Adrenal gland (tissue), 12 donors: ENCODE data around the gene NELFB. TPM values are rescaled to one million over a fixed set of nuclear protein-coding genes. Genes with fewer than 3 reads are reported as not detected.

ENCODE experiments used
- DNase-seq, 7 donors: peaks; one replicate each; pipeline ENCODE4 v3.0.0-alpha.2; 2019 to 2020
- H3K27ac ChIP-seq, 5 donors: fragments of 200-600 bp; sonication (generic) in 4 of 5; 1 replicate in 3 of 5; 2 replicates in 2 of 5; pipeline versions ENCODE4 v1.5.1 to v1.8.0; 2016 to 2020; ENCODE audit warnings: mild to moderate bottlenecking in 1 of 5
- H3K27me3 ChIP-seq: fragments of 200-600 bp; 2 replicates; pipeline ENCODE4 v1.8.0; 2021
- H3K36me3 ChIP-seq, 2 donors: fragments of 200-600 bp; replicated peaks in 1 of 2; 1 replicate in 1 of 2; 2 replicates in 1 of 2; pipeline versions ENCODE4 v1.5.1 to v1.8.0; 2018 to 2022
- H3K4me1 ChIP-seq, 2 donors: fragments of 200-600 bp; replicated peaks in 1 of 2; 1 replicate in 1 of 2; 2 replicates in 1 of 2; pipeline versions ENCODE4 v1.5.1 to v1.8.0; 2018 to 2021
- H3K4me3 ChIP-seq, 4 donors: fragments of 200-600 bp; sonication (generic) in 3 of 4; one replicate each; pipeline ENCODE4 v1.5.1; 2016 to 2018
- H3K9me3 ChIP-seq, 3 donors: fragments of 200-600 bp; sonication (generic) in 1 of 3; replicated peaks in 1 of 3; 1 replicate in 2 of 3; 2 replicates in 1 of 3; pipeline versions ENCODE4 v1.5.1 to v1.8.0; 2016 to 2021
- CTCF ChIP-seq, 6 experiments: fragments of 450-650 bp in 4 of 6; fragments of 200-600 bp in 2 of 6; sonication (generic) in 1 of 6; IDR thresholded peaks; 1 replicate in 5 of 6; 2 replicates in 1 of 6; pipeline versions ENCODE4 v1.5.1 to v1.8.0; 2016 to 2021; ENCODE audit warnings: antibody characterized with exemption in 6 of 6, mild to moderate bottlenecking in 2 of 6, moderate library complexity in 1 of 6
- POLR2A ChIP-seq, 2 donors: fragments of 450-650 bp; IDR thresholded peaks; one replicate each; pipeline ENCODE4 v1.6.1; 2017; ENCODE audit warnings: antibody characterized with exemption in 2 of 2, mild to moderate bottlenecking in 2 of 2, moderate library complexity in 1 of 2
- WGBS, 4 donors: extraction: QIAGEN DNeasy Blood & Tissue Kit in 2 of 4; methylation state at CpG; one replicate each; pipeline versions ENCODE4 v1.1.5 to v1.1.7; 2013 to 2017; 5-methylcytosine and 5-hydroxymethylcytosine counted together
- intact Hi-C, 2 donors: fragments of 100-400 bp; cut with DNase I; formaldehyde crosslinking; loops; one replicate each; pipeline versions ENCODE4 v1.14.1 to v1.15.0; 2022 to 2023
- polyA plus RNA-seq, 3 donors: library from polyadenylated mRNA; stranded (reverse); fragments of 200-250 nt in 2 of 3; fragments of 350-450 nt in 1 of 3; fragmentation: Illumina TruSeq in 1 of 3; extraction: RNeasy Lipid Tissue Mini Kit (QIAGEN cat#74804) in 1 of 3; gene quantifications; one replicate each; pipeline ENCODE4 v1.2.3, GENCODE V29; 2013 to 2014
- total RNA-seq, 9 donors: library from RNA; depleted of rRNA in 4 of 9; stranded (reverse); fragments of >200 nt in 4 of 9; fragments of 120-200 nt in 1 of 9; fragmentation: NEBNext Ultra II Directional in 1 of 9; extraction: Animal tissue kit (Norgen Biotek cat#: 25700) in 1 of 9; gene quantifications; one replicate each; pipeline versions ENCODE4 v1.1.0 to v1.2.4, GENCODE V29; 2013 to 2023
- donor health status: healthy with polysubstance abuse.
- donor health status: Bipolar disorder and iron deficiency.
- donor health status: DM: yes; HTN: yes; CAD: no.
- donor health status: DM: no; HTN: no; CAD: no.
- donor health status: DM: no; HTN: no; CAD: no.
- donor health status: DM: yes; HTN: yes; CAD: no.

NELFB gene
- total and polyA plus RNA-seq, 12 donors = 10.9 to 56.3 (median 36.9) TPM

- intact Hi-C loops = no loop called here
- no peak overlapping the region for H3K27ac ChIP-seq
These were observed 18.6 kb downstream of the NELFB start for GRCh38 chr9:137273611-137274320.

GRCh38 chr9:137275203-137275587, 20.1 kb downstream of the NELFB start:
- peak in 1 of 7 donors; percentile 12 for DNase-seq
- peaks cover 0 to 7% of the 10 kb centered on the region in 2 donors for H3K4me1 ChIP-seq
- TF ChIP-seq CTCF (IDR thresholded peaks at IDR 0.05) (no peak), POLR2A (IDR thresholded peaks at IDR 0.05) (no peak)
- no peaks in the 10 kb centered on the region for H3K9me3 ChIP-seq
- intact Hi-C loops = no loop called here
- WGBS, 4 donors = 84 to 88% (median 85%) methylated on average over 10 of the region's 10 CpGs
- H3K4me3 ChIP-seq = no peak overlapping the region
- H3K27ac ChIP-seq = no peak overlapping the region
- H3K27me3 ChIP-seq = peaks cover 9% of the 10 kb centered on the region
- H3K36me3 ChIP-seq = peaks cover 0 to 21% of the 10 kb centered on the region in 2 donors

More at GRCh38 chr9:137273611-137274320, 18.6 kb downstream of the NELFB start:
- TF ChIP-seq CTCF (IDR thresholded peaks at IDR 0.05) (no peak), POLR2A (IDR thresholded peaks at IDR 0.05) (no peak)
- Histone ChIP-seq H3K9me3 (no peaks in the 10 kb centered on the region), H3K36me3 (peaks cover 0 to 21% of the 10 kb centered on the region in 2 donors), H3K4me3 (no peak overlapping the region), H3K27me3 (peaks cover 4% of the 10 kb centered on the region), H3K4me1 (peaks cover 4 to 18% of the 10 kb centered on the region in 2 donors)
- DNase-seq = peak in 1 of 7 donors; percentile 19
- WGBS, 4 donors = 68 to 87% (median 75%) methylated on average over 8 to 15 of the region's 15 CpGs

GRCh38 chr9:137275588-137276472, 20.7 kb downstream of the NELFB start:
- Histone ChIP-seq H3K4me3 (no peak overlapping the region), H3K9me3 (no peaks in the 10 kb centered on the region), H3K36me3 (peaks cover 0 to 20% of the 10 kb centered on the region in 2 donors), H3K4me1 (peaks cover 0 to 7% of the 10 kb centered on the region in 2 donors), H3K27me3 (peaks cover 9% of the 10 kb centered on the region), H3K27ac (no peak overlapping the region)
- no peak for TF ChIP-seq CTCF (IDR thresholded peaks at IDR 0.05)
- intact Hi-C loops = no loop called here
- WGBS, 4 donors = 78 to 81% (median 78%) methylated on average over 22 to 24 of the region's 24 CpGs
- DNase-seq = peak in 2 of 7 donors; percentile 9 to 17
